Measurements from ENCODE around the gene DNAJC6. TPM values are rescaled to one million over a fixed set of nuclear protein-coding genes. Genes with fewer than 3 reads are reported as not detected.

DNAJC6 gene
- total RNA-seq, 1 donor from 2014 or later = 0.67 TPM

DNA sequence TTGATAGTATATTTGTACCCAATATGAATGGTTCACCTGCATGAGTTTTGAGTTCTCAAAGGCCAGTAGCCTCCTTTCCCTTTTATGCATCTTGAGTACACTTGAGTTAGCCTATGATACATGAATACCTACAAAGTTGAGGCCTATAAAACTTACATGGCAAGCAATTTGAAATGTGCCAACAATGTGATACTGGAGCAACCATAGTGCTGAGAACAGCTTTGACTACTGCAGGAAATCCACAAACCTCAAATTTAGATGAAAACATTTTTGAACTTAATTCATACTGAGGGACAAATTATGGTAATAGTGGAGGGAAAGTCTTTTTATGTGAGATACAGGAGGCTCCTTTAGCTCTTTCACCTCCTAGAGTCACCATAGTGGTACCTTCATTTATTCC, 148.5 kb downstream of the DNAJC6 start:
- no peak overlapping the region for H3K27ac Mint-ChIP-seq
- H3K27me3 Mint-ChIP-seq = peaks cover 4% of the 10 kb centered on the region
- DNase-seq (no peak), ATAC-seq (ENCODE audit: low read depth) (no peak)
- no peak overlapping the region for H3K4me3 Mint-ChIP-seq
- no peak for TF ChIP-seq CTCF (IDR thresholded peaks at IDR 0.05)
- H3K9me3 Mint-ChIP-seq = peaks cover 4% of the 10 kb centered on the region
- H3K36me3 Mint-ChIP-seq (ENCODE audit: low read depth) = no peaks in the 10 kb centered on the region
- intact Hi-C loops (cut with micrococcal nuclease) = no loop called here
- POLR2A ChIA-PET = no interaction called here
- H3K4me1 Mint-ChIP-seq = no peaks in the 10 kb centered on the region
- CTCF ChIA-PET = no interaction called here

DNA sequence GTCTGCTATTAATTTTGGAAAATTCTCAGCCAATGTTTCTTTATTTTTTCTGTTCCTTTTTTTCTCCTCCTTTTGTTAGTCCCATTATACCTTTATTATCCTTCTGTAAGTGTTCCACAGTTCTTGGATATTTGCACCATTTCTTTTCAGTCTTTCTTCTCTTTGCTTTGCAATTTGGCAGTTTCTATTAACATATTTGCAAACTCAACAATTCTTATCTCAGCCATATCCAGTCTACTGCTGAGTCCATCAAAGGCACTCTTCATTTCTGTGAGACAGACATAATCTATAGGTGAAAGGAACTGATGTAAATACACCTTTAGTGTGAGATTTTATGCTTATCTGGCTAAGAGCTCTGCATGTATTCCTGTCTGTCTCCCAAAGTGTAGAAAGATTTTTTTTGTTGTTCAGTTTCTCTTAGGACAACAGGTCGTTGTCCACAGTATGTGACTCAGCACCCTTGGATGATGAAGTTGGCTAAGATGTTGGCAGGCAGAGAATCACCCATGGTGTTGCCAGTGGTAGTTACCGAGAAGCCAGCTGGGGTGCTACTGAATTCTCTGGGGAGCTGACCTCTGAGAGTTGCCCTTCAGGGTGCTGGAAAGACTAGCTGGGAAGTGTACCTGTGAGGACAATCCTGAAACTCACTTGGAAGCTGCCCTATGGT, 149.5 kb downstream of the DNAJC6 start:
- Mint-ChIP-seq H3K4me3 (no peak overlapping the region), H3K27ac (no peak overlapping the region), H3K9me3 (peaks cover 9% of the 10 kb centered on the region), H3K36me3 (ENCODE audit: low read depth) (no peaks in the 10 kb centered on the region), H3K27me3 (peaks cover 4% of the 10 kb centered on the region), H3K4me1 (no peaks in the 10 kb centered on the region)
- no peak for TF ChIP-seq CTCF (IDR thresholded peaks at IDR 0.05)
- ChIA-PET CTCF (interaction anchor here (1.1 to 1.2 kb wide), 3 partner anchors 28 to 250 kb away, joined by 4 to 5 read pairs (median 4); no protein-coding TSS in a partner anchor), POLR2A (no interaction called here)
- intact Hi-C loops (cut with micrococcal nuclease) = no loop called here
- DNase-seq (no peak), ATAC-seq (ENCODE audit: low read depth) (no peak)

DNA sequence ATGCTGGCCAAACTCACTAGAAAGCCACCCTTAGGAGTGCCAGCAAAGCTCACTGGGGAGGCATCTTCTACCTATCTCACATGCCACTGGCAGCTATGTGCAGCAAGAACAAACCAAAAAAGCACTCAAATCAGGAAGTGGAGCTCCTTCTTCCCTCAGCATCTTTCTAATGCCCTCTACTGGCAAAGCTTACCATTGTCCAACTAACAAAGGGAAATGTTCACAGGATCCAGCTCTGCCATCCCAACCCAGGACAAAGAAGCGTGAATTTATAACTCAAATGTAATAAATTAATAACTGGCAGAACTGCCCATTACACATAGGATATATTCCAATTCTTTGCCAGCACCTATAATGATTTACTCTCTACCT, 150.0 kb downstream of the DNAJC6 start:
- H3K27me3 Mint-ChIP-seq = peaks cover 4% of the 10 kb centered on the region
- no peak for DNase-seq
- ChIA-PET POLR2A (no interaction called here), CTCF (interaction anchor here (1.1 to 1.2 kb wide), 3 partner anchors 28 to 250 kb away, joined by 4 to 5 read pairs (median 4); no protein-coding TSS in a partner anchor)
- TF ChIP-seq CTCF (IDR thresholded peaks at IDR 0.05) = no peak
- no peak overlapping the region for H3K27ac Mint-ChIP-seq
- peaks cover 9% of the 10 kb centered on the region for H3K9me3 Mint-ChIP-seq
- no peaks in the 10 kb centered on the region for H3K36me3 Mint-ChIP-seq (ENCODE audit: low read depth)
- ATAC-seq (ENCODE audit: low read depth) = no peak
- no peaks in the 10 kb centered on the region for H3K4me1 Mint-ChIP-seq
- H3K4me3 Mint-ChIP-seq = no peak overlapping the region
- intact Hi-C loops (cut with micrococcal nuclease) = no loop called here

Other genes with a start within 250 kb of the DNAJC6 start
- gene AK4, start 161.3 kb upstream of the DNAJC6 start, total RNA-seq = 1.6 and 1.8 TPM in 2 replicates
- gene LEPR, start 111.1 kb downstream of the DNAJC6 start, total RNA-seq = 0.51 and 1.00 TPM in 2 replicates
- gene LEPROT, start 111.1 kb downstream of the DNAJC6 start, total RNA-seq = 11.3 and 15.4 TPM in 2 replicates

Data from activated B cell treated with CpG ODN at 0.5 μM for 24 hours (primary cell).